ENCODE data around the gene BRICD5.

The BRICD5 gene

GRCh38 chr16:2223221-2223941 is 12.7 kb upstream of the BRICD5 start, which contains the start of gene E4F1 (continued):
- no peak for TF ChIP-seq ZNF549 (tag by site-specific recombination; IDR thresholded peaks at IDR 0.05)
- TF ChIP-seq ZNF157 (tag by site-specific recombination; IDR thresholded peaks at IDR 0.05), result no peak
- peak; percentile 35; the same call in 1 of the 2 replicates for TF ChIP-seq ZNF146 (tag by site-specific recombination; IDR thresholded peaks at IDR 0.05)
- peak; percentile 89; the same call in 1 of the 2 replicates for TF ChIP-seq ZFP37 (tag by site-specific recombination; IDR thresholded peaks at IDR 0.05)
- peak; percentile 87 for TF ChIP-seq SP7 (tag by site-specific recombination; IDR thresholded peaks at IDR 0.05)
- TF ChIP-seq MZF1 (tag by site-specific recombination; IDR thresholded peaks at IDR 0.05; ENCODE audit: borderline replicate concordance), result no peak
- no peak for TF ChIP-seq ZNF530 (tag by site-specific recombination; IDR thresholded peaks at IDR 0.05; ENCODE audit: low read depth)
- peak; percentile 36; the same call in 1 of the 2 replicates for TF ChIP-seq ZNF394 (tag by site-specific recombination; IDR thresholded peaks at IDR 0.05; ENCODE audit: borderline replicate concordance)
- TF ChIP-seq ZNF580 (tag by site-specific recombination; IDR thresholded peaks at IDR 0.05), result peak; percentile 50; the same call in 1 of the 2 replicates
- TF ChIP-seq ZBTB26 (tag by site-specific recombination; optimal IDR thresholded peaks at IDR 0.05), result peak; percentile 78
- peak; percentile 91 for TF ChIP-seq ZNF335 (tag by site-specific recombination; conservative IDR thresholded peaks at IDR 0.05)
- no peak for TF ChIP-seq ZNF510 (tag by site-specific recombination; IDR thresholded peaks at IDR 0.05; ENCODE audit: insufficient replicate concordance)
- no peak for TF ChIP-seq ZNF548 (tag by site-specific recombination; IDR thresholded peaks at IDR 0.05)
- TF ChIP-seq KLF1 (tag by site-specific recombination; IDR thresholded peaks at IDR 0.05), result peak; percentile 92
- TF ChIP-seq ZBTB20 (tag by site-specific recombination; IDR thresholded peaks at IDR 0.05), result peak; percentile 74
- TF ChIP-seq GLIS2 (tag by site-specific recombination; IDR thresholded peaks at IDR 0.05), result peak; percentile 72; the same call in 1 of the 2 replicates
- TF ChIP-seq ZXDB (tag by site-specific recombination; IDR thresholded peaks at IDR 0.05), result no peak; the same call in 1 of the 2 replicates
- peak; percentile 67 for TF ChIP-seq KLF16 (tag by site-specific recombination; IDR thresholded peaks at IDR 0.05)
- TF ChIP-seq, protein P1, sequence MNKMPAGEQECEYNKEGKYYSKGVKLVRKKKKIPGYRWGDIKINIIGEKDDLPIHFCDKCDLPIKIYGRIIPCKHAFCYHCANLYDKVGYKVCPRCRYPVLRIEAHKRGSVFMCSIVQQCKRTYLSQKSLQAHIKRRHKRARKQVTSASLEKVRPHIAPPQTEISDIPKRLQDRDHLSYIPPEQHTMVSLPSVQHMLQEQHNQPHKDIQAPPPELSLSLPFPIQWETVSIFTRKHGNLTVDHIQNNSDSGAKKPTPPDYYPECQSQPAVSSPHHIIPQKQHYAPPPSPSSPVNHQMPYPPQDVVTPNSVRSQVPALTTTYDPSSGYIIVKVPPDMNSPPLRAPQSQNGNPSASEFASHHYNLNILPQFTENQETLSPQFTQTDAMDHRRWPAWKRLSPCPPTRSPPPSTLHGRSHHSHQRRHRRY (tag by site-specific recombination; IDR thresholded peaks at IDR 0.05), result no peak
- no peak for TF ChIP-seq REPIN1 (tag by site-specific recombination; IDR thresholded peaks at IDR 0.05; ENCODE audit: low read depth)
- TF ChIP-seq TRIM28 (IDR thresholded peaks at IDR 0.05; ENCODE audit: borderline replicate concordance, low read length), result no peak
- TF ChIP-seq BCL11B (tag by site-specific recombination; IDR thresholded peaks at IDR 0.05; ENCODE audit: low read depth), result peak; percentile 41
- peak; percentile 83; the same call in 1 of the 2 replicates for TF ChIP-seq ZBTB21 (tag by site-specific recombination; IDR thresholded peaks at IDR 0.05)
- TF ChIP-seq, protein P2, sequence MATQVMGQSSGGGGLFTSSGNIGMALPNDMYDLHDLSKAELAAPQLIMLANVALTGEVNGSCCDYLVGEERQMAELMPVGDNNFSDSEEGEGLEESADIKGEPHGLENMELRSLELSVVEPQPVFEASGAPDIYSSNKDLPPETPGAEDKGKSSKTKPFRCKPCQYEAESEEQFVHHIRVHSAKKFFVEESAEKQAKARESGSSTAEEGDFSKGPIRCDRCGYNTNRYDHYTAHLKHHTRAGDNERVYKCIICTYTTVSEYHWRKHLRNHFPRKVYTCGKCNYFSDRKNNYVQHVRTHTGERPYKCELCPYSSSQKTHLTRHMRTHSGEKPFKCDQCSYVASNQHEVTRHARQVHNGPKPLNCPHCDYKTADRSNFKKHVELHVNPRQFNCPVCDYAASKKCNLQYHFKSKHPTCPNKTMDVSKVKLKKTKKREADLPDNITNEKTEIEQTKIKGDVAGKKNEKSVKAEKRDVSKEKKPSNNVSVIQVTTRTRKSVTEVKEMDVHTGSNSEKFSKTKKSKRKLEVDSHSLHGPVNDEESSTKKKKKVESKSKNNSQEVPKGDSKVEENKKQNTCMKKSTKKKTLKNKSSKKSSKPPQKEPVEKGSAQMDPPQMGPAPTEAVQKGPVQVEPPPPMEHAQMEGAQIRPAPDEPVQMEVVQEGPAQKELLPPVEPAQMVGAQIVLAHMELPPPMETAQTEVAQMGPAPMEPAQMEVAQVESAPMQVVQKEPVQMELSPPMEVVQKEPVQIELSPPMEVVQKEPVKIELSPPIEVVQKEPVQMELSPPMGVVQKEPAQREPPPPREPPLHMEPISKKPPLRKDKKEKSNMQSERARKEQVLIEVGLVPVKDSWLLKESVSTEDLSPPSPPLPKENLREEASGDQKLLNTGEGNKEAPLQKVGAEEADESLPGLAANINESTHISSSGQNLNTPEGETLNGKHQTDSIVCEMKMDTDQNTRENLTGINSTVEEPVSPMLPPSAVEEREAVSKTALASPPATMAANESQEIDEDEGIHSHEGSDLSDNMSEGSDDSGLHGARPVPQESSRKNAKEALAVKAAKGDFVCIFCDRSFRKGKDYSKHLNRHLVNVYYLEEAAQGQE (tag by site-specific recombination; IDR thresholded peaks at IDR 0.05), result 0 out of 2 replicates have a peak, but pooled peaks have one; percentile 16
- TF ChIP-seq ZEB2 (tag by site-specific recombination; IDR thresholded peaks at IDR 0.05), result peak; percentile 97
- TF ChIP-seq ZFP41 (tag by site-specific recombination; IDR thresholded peaks at IDR 0.05; ENCODE audit: borderline replicate concordance), result no peak
- peak; percentile 92 for TF ChIP-seq YY1 (tag by site-specific recombination; IDR thresholded peaks at IDR 0.05)
- TF ChIP-seq ZNF585B (tag by site-specific recombination; IDR thresholded peaks at IDR 0.05), result no peak
- TF ChIP-seq ZBTB49 (tag by site-specific recombination; IDR thresholded peaks at IDR 0.05; ENCODE audit: low read depth), result no peak
- TF ChIP-seq ZNF629 (tag by site-specific recombination; IDR thresholded peaks at IDR 0.05), result peak; percentile 92
- TF ChIP-seq ATF2 (tag by site-specific recombination; IDR thresholded peaks at IDR 0.05; ENCODE audit: low read depth), result peak; percentile 96
